Activated CD4-positive, alpha-beta T cell treated with anti-CD3 and anti-CD28 coated beads, Interleukin-2, Interleukin-4, amounts not matched to agents 100 ng/mL and 50 ng/mL, durations not matched to agents 16 hours and 8 hours (primary cell): ENCODE measurements around the gene YPEL2.
A peak's percentile ranks its signal among the peaks of the same experiment; 100 is the strongest.

Source experiments
- DNase-seq: peaks from one replicate; pipeline ENCODE4 v3.0.0-alpha.2; 2020; ENCODE audit warnings: low spot score

The YPEL2 gene

GRCh38 chr17:59330053-59330942, 1.2 kb upstream of the YPEL2 start:
- DNase-seq, result peak; percentile 26

GRCh38 chr17:59331929-59332748, 684 bp downstream of the YPEL2 start:
- DNase-seq, result no peak

GRCh38 chr17:59332749-59333377, 1.4 kb downstream of the YPEL2 start:
- no peak for DNase-seq

GRCh38 chr17:59333836-59334235, 2.4 kb downstream of the YPEL2 start:
- DNase-seq, result no peak

GRCh38 chr17:59335685-59336084, 4.2 kb downstream of the YPEL2 start:
- DNase-seq, result no peak

- no peak for DNase-seq
These were observed 6.4 kb downstream of the YPEL2 start for GRCh38 chr17:59337741-59338299.

GRCh38 chr17:59338498-59338897, 7.0 kb downstream of the YPEL2 start:
- DNase-seq, result no peak

- DNase-seq, result no peak
These were observed 10.5 kb downstream of the YPEL2 start for GRCh38 chr17:59341922-59342321.

GRCh38 chr17:59342681-59343131, 11.3 kb downstream of the YPEL2 start:
- DNase-seq, result peak; percentile 79

GRCh38 chr17:59345476-59345875, 14.0 kb downstream of the YPEL2 start:
- no peak for DNase-seq

GRCh38 chr17:59346341-59346740, 14.9 kb downstream of the YPEL2 start:
- DNase-seq, result no peak

GRCh38 chr17:59346876-59347407, 15.5 kb downstream of the YPEL2 start:
- no peak for DNase-seq

- DNase-seq, result no peak
These were observed 16.5 kb downstream of the YPEL2 start for GRCh38 chr17:59347975-59348391.

- DNase-seq, result no peak
These were observed 17.7 kb downstream of the YPEL2 start for GRCh38 chr17:59349178-59349577.

GRCh38 chr17:59353106-59353854, 21.8 kb downstream of the YPEL2 start:
- no peak for DNase-seq

GRCh38 chr17:59353936-59354755, 22.7 kb downstream of the YPEL2 start:
- DNase-seq, result no peak

- DNase-seq, result no peak
These were observed 23.7 kb downstream of the YPEL2 start for GRCh38 chr17:59355030-59355701.

GRCh38 chr17:59355702-59356325, 24.4 kb downstream of the YPEL2 start:
- DNase-seq, result no peak

- DNase-seq, result no peak
These were observed 25.2 kb downstream of the YPEL2 start for GRCh38 chr17:59356543-59357218.
